Fibroblast of skin of left quadriceps (primary cell): ENCODE results near the gene NOL4L.
"Not testable (repeated sequence)": the region's sequence is repeated elsewhere in the genome, so short reads cannot be mapped to it uniquely, and the experiment has no call there.

Experiments used
- DNase-seq, 2 experiments: peaks; one replicate each; pipeline ENCODE4 v3.0.0-alpha.2; 2013; ENCODE audit warnings: low read depth in 2 of 2

Gene NOL4L

GRCh38 chr20:32421290-32421689 lies 163.8 kb downstream of the NOL4L start:
- DNase-seq = no peak

DNA sequence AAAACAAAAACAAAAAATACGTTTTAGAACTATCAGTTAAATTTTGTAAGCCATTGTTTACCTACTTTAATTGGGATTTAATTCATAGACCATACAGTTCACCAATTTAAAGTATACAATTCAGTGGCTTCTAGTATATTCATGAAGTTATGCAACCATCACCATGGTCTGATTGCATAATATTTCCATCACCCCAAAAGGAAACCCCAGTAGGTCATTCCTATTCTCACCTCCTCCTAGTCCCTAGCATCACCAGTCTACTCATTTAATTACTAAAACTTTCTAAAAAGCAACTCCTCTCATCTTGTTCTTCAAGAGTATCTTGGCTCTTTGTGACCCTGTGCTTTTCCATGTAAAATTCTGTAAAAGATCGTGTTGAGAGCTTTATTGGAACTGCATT lies 166.8 kb downstream of the NOL4L start:
- DNase-seq = no peak

- no peak for DNase-seq
These were observed 168.9 kb downstream of the NOL4L start for GRCh38 chr20:32416206-32416605.

GRCh38 chr20:32415494-32415893 lies 169.6 kb downstream of the NOL4L start:
- no peak for DNase-seq

GRCh38 chr20:32411955-32412706 lies 173.0 kb downstream of the NOL4L start:
- no peak for DNase-seq

- DNase-seq = not testable (repeated sequence)
These were observed 177.9 kb downstream of the NOL4L start for GRCh38 chr20:32407131-32407750.

- DNase-seq = no peak
These were observed 178.4 kb downstream of the NOL4L start for GRCh38 chr20:32406701-32407100.

DNA sequence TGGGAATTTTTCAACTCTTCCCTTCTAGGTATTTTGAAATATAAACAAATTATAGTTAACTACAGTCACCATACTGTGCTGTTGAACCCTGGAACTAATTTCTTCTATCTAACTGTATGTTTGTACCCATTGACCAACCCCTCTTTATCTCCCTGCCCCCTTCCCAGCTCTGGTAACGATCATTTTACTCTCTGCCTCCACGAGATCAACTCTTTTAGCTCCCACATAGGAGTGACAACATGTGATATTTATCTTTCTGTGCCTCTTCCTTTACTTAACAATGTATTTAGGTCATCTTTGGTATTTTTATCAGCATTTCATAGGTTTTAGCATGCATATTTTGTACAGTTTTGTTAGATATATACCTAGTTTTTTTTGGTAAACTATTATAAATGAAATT lies 181.1 kb downstream of the NOL4L start:
- no peak for DNase-seq

DNA sequence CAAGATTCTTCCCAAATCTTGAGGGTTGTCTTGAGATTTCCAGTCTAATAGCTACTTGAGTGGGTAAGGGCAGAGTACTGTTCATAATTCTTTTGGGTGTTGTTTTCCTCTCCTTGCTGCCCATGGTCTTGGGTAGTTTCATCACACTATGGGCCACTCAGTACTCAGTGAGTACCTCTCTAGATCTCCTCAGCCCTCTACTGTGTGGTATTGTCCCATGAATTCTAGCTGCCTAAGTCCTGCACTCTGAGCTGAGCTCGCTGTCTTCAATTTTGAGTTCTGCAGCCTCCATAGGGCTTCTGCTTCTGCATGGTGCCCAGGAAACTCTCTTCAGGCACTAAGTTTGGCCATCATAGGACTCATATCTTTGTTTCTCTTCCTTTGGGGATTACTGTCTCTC lies 184.7 kb downstream of the NOL4L start:
- no peak for DNase-seq

GRCh38 chr20:32397567-32398084 lies 187.5 kb downstream of the NOL4L start:
- no peak for DNase-seq

DNA sequence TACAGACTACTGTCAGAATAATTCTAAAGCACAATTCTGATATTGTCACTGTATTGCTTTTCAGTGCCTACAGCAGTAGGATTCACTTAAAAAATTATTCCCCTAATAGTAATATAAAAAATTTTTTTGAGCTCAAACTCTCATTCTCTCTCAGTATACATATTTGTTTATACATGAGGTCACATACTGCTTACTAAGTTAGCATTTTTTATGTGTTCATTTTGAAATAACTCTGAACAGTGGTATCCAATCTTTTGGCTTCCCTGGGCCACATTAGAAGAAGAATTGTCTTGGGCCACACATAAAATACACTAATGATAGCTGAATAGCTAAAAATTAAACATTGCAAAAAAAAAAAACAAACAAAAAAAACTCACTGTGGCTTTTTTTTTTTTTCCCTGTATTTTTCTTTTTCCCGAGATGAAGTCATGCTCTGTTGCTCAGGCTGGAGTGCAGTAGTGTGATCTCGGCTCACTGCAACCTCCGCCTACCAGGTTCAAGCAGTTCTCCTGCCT lies 188.4 kb downstream of the NOL4L start:
- no peak for DNase-seq

- no peak for DNase-seq
These were observed 190.1 kb downstream of the NOL4L start for GRCh38 chr20:32395066-32395465.
